Lower leg skin (tissue), 4 donors: Measurements from ENCODE around the gene FA2H. TPM values are rescaled to one million over a fixed set of nuclear protein-coding genes. Genes with fewer than 3 reads are reported as not detected.

Experiments
- DNase-seq, 2 donors: peaks; one replicate each; pipeline ENCODE4 v3.0.0-alpha.2; 2019; ENCODE audit warnings: low spot score in 2 of 2
- H3K4me3 ChIP-seq: fragments of 200-600 bp; sonication (generic); 2 replicates; pipeline ENCODE4 v1.5.1; 2017; ENCODE audit warnings: mild to moderate bottlenecking, low read depth; ENCODE audit not compliant: poor library complexity, severe bottlenecking
- POLR2A ChIP-seq, 2 donors: fragments of 450-650 bp; IDR thresholded peaks; one replicate each; pipeline ENCODE4 v1.6.1; 2016 to 2017; ENCODE audit warnings: antibody characterized with exemption in 2 of 2, mild to moderate bottlenecking in 1 of 2, moderate library complexity in 1 of 2
- WGBS, 2 donors: methylation state at CpG; one replicate each; pipeline ENCODE4 v1.1.5; 2018; 5-methylcytosine and 5-hydroxymethylcytosine counted together
- intact Hi-C: fragments of 100-400 bp; cut with DNase I; formaldehyde crosslinking; loops from one replicate; pipeline ENCODE4 v1.15.0; 2023; ENCODE audit warnings: low total_unique reads
- total RNA-seq, 4 donors: library from RNA; depleted of rRNA; stranded (reverse); fragments of >200 nt; gene quantifications; one replicate each; pipeline ENCODE4 v1.1.0, GENCODE V29; 2016
- TF ChIP-seq, protein P1 (sequence below), 3 donors: fragments of 450-650 bp; IDR thresholded peaks; one replicate each; pipeline ENCODE4 v1.5.1; 2016; ENCODE audit warnings: antibody characterized with exemption in 3 of 3, mild to moderate bottlenecking in 3 of 3, moderate library complexity in 2 of 3

FA2H gene
- total RNA-seq, 4 donors from 2014 or later, result 4.5 to 13.7 (median 7.7) TPM

DNA sequence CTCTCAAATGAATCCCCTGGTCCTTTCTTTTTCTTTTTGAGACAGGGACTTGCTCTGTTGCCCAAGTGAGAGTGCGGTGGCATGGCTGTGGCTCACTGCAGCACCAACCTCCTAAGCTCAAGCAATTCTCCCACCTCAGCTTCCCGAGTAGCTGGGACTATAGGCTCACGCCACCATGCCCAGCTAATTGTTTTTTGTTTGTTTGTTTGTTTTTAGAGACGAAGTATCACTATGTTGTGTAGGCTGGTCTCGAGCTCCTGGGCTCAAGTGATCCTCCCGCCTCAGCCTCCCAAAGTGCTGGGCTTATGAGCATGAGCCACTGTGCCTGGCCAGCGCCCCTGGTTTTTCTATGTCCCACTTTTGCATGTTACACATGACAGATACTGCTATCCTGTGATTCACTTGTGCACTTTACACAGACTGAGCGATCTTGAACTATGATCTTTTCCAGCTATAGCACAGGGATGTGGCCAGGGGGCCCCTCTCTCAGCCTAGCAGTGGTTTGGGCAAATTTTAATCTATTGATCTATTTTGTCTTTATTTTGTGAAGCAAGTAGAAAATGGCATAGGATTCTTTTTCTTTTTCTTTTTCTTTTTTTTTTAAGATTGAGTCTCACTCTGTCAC, 42.7 kb downstream of the FA2H start:
- 80 to 93% methylated on average over 8 of the region's 8 CpGs for WGBS, 2 donors
- H3K4me3 ChIP-seq, result no peak overlapping the region
- no peak for DNase-seq
- intact Hi-C loops, result no loop called here
- TF ChIP-seq, protein P1, sequence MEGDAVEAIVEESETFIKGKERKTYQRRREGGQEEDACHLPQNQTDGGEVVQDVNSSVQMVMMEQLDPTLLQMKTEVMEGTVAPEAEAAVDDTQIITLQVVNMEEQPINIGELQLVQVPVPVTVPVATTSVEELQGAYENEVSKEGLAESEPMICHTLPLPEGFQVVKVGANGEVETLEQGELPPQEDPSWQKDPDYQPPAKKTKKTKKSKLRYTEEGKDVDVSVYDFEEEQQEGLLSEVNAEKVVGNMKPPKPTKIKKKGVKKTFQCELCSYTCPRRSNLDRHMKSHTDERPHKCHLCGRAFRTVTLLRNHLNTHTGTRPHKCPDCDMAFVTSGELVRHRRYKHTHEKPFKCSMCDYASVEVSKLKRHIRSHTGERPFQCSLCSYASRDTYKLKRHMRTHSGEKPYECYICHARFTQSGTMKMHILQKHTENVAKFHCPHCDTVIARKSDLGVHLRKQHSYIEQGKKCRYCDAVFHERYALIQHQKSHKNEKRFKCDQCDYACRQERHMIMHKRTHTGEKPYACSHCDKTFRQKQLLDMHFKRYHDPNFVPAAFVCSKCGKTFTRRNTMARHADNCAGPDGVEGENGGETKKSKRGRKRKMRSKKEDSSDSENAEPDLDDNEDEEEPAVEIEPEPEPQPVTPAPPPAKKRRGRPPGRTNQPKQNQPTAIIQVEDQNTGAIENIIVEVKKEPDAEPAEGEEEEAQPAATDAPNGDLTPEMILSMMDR (IDR thresholded peaks at IDR 0.05), result no peak
- no peak for TF ChIP-seq POLR2A (IDR thresholded peaks at IDR 0.05)

DNA sequence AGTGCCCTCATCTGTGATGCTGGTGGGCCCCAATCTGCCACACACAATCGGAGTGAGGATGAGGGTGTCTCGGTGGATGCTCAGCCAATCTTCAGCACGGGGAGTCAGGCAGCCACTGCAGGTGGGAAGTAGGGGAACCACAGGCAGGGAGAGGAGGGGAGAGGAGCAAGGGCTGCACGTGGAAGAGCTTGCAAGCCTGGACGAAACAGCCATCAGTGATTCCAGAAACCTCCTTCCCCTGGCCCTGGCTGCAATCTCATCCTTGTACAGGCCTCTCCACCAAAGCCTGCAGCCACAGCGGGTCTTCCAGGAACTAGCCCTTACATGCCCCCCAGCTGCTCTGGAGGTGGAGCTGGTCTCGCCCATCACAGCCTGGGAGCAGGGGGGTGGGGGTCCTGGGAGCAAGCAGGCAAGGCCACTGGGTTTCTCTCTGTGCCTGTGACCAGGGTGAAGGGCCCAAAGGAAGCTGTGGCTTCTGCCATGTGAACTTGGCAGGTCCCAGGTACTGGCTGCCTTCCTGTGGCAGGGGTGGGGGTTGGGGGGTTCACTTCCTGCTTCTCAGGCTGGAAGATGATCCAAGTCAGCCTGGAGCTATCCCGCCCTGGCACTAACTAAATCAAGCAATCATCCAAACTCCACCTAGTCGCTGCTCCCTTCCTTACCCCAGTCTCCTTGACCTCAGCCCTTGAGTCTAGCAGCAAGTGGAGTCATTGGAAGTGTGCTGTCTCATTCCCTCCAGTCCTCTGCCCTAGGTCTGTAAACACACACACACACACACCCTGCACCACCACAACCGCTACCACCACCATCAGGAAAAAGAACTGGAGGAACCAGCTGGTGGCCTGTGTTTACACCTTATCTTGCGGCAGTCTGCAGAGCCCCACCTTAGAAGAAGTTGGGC, 44.6 kb downstream of the FA2H start:
- peak in 1 of 2 donors; percentile 43 for DNase-seq
- WGBS, 2 donors, result 32 to 38% methylated on average over 10 to 11 of the region's 11 CpGs
- no peak overlapping the region for H3K4me3 ChIP-seq
- TF ChIP-seq, protein P1 (IDR thresholded peaks at IDR 0.05), result no peak
- no peak for TF ChIP-seq POLR2A (IDR thresholded peaks at IDR 0.05)
- intact Hi-C loops, result no loop called here

DNA sequence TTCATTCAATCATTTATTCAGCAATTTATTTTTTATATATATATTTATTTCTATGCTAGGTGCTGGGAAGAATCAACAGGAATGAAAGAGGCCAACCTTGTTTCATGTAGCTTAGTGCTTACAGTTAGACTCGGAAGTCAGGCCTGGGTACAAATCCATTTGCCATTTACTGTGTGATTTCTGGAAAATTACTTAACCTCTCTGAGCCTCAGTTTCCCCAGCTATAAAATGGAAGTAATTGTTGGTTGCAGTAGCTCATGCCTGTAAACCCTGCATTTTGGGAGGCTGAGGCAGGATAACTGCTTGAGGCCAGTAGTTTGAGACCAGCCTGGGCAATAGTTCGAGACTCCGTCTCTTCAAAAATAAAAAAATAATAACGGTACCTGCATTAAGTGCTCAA, 46.7 kb downstream of the FA2H start:
- intact Hi-C loops, result no loop called here
- H3K4me3 ChIP-seq, result no peak overlapping the region
- no peak for DNase-seq
- 95 to 96% methylated on average over 4 of the region's 4 CpGs for WGBS, 2 donors
- TF ChIP-seq, protein P1 (IDR thresholded peaks at IDR 0.05), result no peak
- TF ChIP-seq POLR2A (IDR thresholded peaks at IDR 0.05), result no peak

DNA sequence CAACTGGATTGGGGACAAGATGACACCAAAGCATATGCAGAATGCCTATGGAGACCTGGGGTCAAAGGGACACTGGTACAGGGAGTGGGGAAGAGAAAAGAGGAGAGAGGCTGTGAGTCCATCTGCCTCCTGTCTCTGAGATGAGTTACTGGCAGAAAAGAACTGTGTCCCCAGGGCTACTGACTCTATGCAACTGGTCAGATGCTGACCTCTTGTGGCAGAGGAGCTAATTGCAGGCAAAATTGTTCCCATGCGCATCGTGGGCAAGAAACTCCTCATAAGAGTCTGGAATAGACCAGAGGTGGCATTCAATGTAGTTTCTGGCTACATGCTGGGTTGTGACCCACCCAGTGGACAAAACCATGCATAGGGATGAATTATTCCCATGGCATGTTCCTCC, 47.9 kb downstream of the FA2H start:
- intact Hi-C loops, result no loop called here
- DNase-seq, result no peak

DNA sequence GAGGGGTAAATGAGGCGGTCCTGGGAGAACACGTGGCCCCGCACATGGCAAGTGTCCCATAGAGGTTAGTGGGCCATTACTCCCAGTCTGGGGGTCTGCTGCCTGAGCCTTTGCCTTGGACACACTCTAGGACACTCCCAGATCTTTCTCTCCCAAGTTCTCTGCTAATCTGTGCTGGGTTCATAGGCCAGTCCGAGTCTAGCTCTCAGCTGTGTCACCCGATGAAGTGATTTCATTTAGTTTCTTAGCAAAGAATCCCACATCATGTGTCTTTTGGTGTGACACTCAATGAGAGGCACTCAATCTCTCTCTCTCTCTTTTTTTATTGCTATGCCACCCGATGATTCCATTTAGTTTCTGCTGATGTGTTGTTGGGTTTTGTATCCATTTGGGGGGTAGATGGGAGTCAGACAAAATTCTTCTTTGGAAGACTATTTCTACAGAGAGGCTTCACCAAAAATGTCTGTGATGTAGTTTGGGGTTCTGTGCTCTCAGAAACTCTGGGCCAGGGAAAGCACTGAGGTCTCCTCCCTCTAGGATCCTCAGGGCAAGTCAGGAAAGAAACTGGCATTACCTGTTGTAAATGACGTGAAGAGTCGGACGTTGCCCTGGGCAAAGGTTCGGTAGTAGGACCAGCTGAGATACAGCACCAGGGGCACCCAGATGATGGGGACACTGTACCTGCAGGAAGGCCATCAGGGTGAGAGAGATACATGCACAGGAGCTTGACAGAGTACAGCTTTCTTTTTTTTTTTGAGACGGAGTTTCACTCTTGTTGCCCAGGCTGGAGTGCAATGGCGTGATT, 48.8 kb downstream of the FA2H start:
- no peak for TF ChIP-seq POLR2A (IDR thresholded peaks at IDR 0.05)
- TF ChIP-seq, protein P1 (IDR thresholded peaks at IDR 0.05), result no peak
- 78 to 87% methylated on average over 12 of the region's 12 CpGs for WGBS, 2 donors
- no peak overlapping the region for H3K4me3 ChIP-seq
- no peak for DNase-seq
- intact Hi-C loops, result no loop called here

More for the DNA sequence above, 47.9 kb downstream of the FA2H start:
- H3K4me3 ChIP-seq, result no peak overlapping the region
- WGBS, 2 donors, result 55 to 83% methylated on average over 2 of the region's 2 CpGs
- TF ChIP-seq, protein P1 (IDR thresholded peaks at IDR 0.05), result no peak
- TF ChIP-seq POLR2A (IDR thresholded peaks at IDR 0.05), result no peak
